GM23338 (cell line): ENCODE results near the gene TMED9. TPM values are rescaled to one million over a fixed set of nuclear protein-coding genes. Genes with fewer than 3 reads are reported as not detected.

ENCODE experiments used
- CREB1 ChIP-seq: fragments of 250-450 bp; sonication (Bioruptor Pico); IDR thresholded peaks from 2 replicates; pipeline ENCODE4 v1.5.0; 2020; ENCODE audit warnings: low read depth, mild to moderate bottlenecking, moderate library complexity
- NANOG ChIP-seq: IDR thresholded peaks from 2 replicates; pipeline ENCODE4 v1.6.1; 2016; ENCODE audit warnings: antibody characterized with exemption, borderline replicate concordance
- REST ChIP-seq: IDR thresholded peaks from one replicate; pipeline ENCODE4 v1.6.1; 2018; ENCODE audit warnings: antibody characterized with exemption; ENCODE audit not compliant: unreplicated experiment
- STAT1 ChIP-seq: IDR thresholded peaks from one replicate; pipeline ENCODE4 v1.6.1; 2016; ENCODE audit warnings: antibody characterized with exemption; ENCODE audit not compliant: unreplicated experiment
- ZNF114 ChIP-seq: fragments of 250-450 bp; sonication (Bioruptor Pico); IDR thresholded peaks from 2 replicates; pipeline ENCODE4 v1.5.0; 2020; ENCODE audit warnings: mild to moderate bottlenecking, moderate library complexity
- ZNF331 ChIP-seq: fragments of 250-450 bp; sonication (Bioruptor Pico); IDR thresholded peaks from 2 replicates; pipeline ENCODE4 v1.5.0; 2020; ENCODE audit warnings: low read depth, mild to moderate bottlenecking, moderate library complexity
- ZNF462 ChIP-seq: fragments of 250-450 bp; sonication (Bioruptor Pico); IDR thresholded peaks from 2 replicates; pipeline ENCODE4 v1.5.0; 2020; ENCODE audit warnings: mild to moderate bottlenecking, moderate library complexity
- polyA plus RNA-seq: library from polyadenylated mRNA; unstranded; fragments of >200 nt; fragmentation: Nextera tagmentation; extraction: Ambion mirVana; gene quantifications from 2 replicates; pipeline ENCODE4 v1.2.1, GENCODE V29; 2016
- total RNA-seq: library from RNA; depleted of rRNA; stranded (reverse); fragments of >200 nt; shearing (Covaris generic); gene quantifications from 2 replicates; pipeline ENCODE4 v1.2.3, GENCODE V29; 2014
- TF ChIP-seq, protein P1 (sequence below): IDR thresholded peaks from 2 replicates; pipeline ENCODE4 v1.6.1; 2016; ENCODE audit warnings: antibody characterized with exemption

The TMED9 gene
- total and polyA plus RNA-seq, 2 experiments from 2014 or later = 77.2 to 130 TPM

GRCh38 chr5:177605667-177606066 is 13.7 kb downstream of the TMED9 start (continued):
- no peak for TF ChIP-seq ZNF462 (CRISPR knock-in tag)
- TF ChIP-seq ZNF331 (CRISPR knock-in tag) = no peak
- no peak for TF ChIP-seq STAT1
- TF ChIP-seq NANOG = no peak
- no peak for TF ChIP-seq CREB1 (CRISPR knock-in tag)
- no peak for TF ChIP-seq REST
- TF ChIP-seq ZNF114 (CRISPR knock-in tag) = no peak
- TF ChIP-seq, protein P1, sequence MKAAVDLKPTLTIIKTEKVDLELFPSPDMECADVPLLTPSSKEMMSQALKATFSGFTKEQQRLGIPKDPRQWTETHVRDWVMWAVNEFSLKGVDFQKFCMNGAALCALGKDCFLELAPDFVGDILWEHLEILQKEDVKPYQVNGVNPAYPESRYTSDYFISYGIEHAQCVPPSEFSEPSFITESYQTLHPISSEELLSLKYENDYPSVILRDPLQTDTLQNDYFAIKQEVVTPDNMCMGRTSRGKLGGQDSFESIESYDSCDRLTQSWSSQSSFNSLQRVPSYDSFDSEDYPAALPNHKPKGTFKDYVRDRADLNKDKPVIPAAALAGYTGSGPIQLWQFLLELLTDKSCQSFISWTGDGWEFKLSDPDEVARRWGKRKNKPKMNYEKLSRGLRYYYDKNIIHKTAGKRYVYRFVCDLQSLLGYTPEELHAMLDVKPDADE = no peak
